ENCODE results near the gene RNF11. TPM values are rescaled to one million over a fixed set of nuclear protein-coding genes. Genes with fewer than 3 reads are reported as not detected.

RNF11 gene
- total RNA-seq, 2 donors from 2014 or later = 23.6 to 30.3 TPM

DNA sequence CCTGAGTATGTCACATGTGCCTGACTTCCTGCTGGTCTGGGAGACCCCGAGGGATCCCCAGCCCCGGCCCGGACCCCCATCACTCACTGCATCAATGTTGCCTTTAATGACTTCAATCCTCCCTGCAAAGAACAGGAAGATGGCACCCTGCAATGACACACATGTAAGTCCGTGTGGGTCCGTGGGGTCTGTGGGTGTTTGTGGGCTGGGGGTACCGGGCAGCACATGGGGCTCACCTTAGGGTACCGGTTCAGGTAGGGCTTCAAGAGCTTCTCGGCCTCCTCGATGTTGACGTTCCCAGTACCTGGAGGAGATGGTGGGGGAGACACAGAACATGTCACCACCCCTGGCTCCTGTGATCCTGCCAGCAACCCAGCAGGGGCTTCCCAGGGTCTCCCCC is 66.2 kb downstream of the RNF11 start:
- no peak for ATAC-seq (replicated peaks)
- Mint-ChIP-seq H3K4me1 (peaks cover 12% of the 10 kb centered on the region), H3K4me3 (no peak overlapping the region), H3K9me3 (no peaks in the 10 kb centered on the region), H3K27ac (peak overlapping the region; percentile 22), H3K27me3 (no peaks in the 10 kb centered on the region), H3K36me3 (ENCODE audit: low read depth) (no peaks in the 10 kb centered on the region)

DNA sequence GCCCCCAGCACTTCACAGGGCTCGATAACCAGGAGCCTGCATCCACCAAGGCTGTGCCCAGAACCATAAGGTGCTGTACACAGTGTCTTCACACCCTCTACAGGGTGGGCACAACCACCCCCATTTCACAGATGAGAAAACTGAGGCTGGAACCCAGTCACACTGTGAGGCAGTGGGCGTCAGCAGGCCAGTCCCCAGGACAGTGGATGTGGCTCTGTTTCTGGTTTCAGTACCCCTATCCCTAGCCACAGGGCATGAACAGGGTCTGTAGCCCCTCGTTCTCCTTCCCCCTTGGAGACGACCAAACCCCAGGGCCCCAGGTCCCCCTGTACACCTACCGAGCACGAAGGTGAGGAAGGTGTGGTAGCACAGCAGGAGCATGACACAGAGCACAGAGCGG is 66.7 kb downstream of the RNF11 start:
- H3K36me3 Mint-ChIP-seq (ENCODE audit: low read depth) = no peaks in the 10 kb centered on the region
- no peaks in the 10 kb centered on the region for H3K27me3 Mint-ChIP-seq
- no peak for ATAC-seq (replicated peaks)
- H3K9me3 Mint-ChIP-seq = no peaks in the 10 kb centered on the region
- no peak overlapping the region for H3K4me3 Mint-ChIP-seq
- H3K4me1 Mint-ChIP-seq = peaks cover 8% of the 10 kb centered on the region
- H3K27ac Mint-ChIP-seq = no peak overlapping the region

DNA sequence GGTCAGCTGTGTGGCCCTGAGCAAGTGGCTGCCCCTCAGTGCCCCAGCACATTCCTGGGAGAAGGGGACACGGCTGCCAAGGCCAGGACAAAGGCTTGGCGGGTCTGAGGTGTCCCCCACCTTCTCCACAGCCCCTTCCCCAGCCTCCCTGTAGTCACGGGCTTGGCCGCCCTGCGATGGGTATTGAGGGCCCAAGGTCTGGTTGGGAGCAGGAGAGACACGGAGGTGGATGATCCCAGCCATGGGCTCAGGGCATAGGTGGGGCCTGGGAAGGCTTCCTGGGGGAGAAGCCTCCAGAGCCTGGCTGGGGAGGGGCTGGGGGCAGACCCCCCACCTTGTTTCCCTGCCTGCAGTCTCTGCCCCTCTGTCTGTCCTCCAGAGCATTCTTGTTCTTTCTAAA is 67.2 kb downstream of the RNF11 start:
- Mint-ChIP-seq H3K4me1 (peaks cover 2% of the 10 kb centered on the region), H3K27ac (peak overlapping the region; percentile 48), H3K4me3 (peak overlapping the region; percentile 8), H3K9me3 (no peaks in the 10 kb centered on the region), H3K36me3 (ENCODE audit: low read depth) (no peaks in the 10 kb centered on the region), H3K27me3 (no peaks in the 10 kb centered on the region)
- no peak for ATAC-seq (replicated peaks)

DNA sequence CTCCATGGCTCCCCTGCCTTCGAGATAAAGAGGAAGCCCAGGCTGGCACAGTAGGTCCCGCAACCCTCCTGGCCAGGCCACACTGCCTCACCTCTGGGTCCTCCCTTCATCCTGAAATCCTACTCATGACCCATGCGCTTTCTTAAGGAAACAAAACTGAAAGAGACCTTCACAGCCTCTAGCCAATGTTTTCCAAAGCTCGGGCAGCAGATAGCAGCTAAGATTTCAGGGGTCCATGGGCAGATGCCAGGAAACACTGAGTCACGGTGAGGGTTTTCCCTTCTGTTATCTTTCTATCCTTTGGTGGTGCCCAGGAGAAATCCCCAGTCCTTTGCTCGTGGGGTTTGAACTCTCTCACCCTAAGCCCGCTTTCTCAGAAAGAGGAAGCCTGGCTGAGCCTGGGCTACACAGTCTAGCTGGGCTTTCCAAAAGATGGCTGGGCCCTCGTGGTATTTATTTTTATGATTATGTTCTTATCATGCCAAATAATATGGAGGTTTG is 67.7 kb downstream of the RNF11 start:
- Mint-ChIP-seq H3K27ac (peak overlapping the region; percentile 48), H3K27me3 (no peaks in the 10 kb centered on the region)
- ATAC-seq (replicated peaks) = peak; percentile 44

GRCh38 chr1:51304360-51304759 is 68.3 kb downstream of the RNF11 start:
- no peaks in the 10 kb centered on the region for H3K36me3 Mint-ChIP-seq (ENCODE audit: low read depth)
- H3K4me1 Mint-ChIP-seq = no peaks in the 10 kb centered on the region
- H3K9me3 Mint-ChIP-seq = no peaks in the 10 kb centered on the region
- ATAC-seq (replicated peaks) = no peak
- H3K27me3 Mint-ChIP-seq = no peaks in the 10 kb centered on the region
- H3K27ac Mint-ChIP-seq = peak overlapping the region; percentile 48
- H3K4me3 Mint-ChIP-seq = no peak overlapping the region

More for the DNA sequence above, 67.7 kb downstream of the RNF11 start:
- Mint-ChIP-seq H3K4me3 (peak overlapping the region; percentile 8), H3K36me3 (ENCODE audit: low read depth) (no peaks in the 10 kb centered on the region), H3K9me3 (no peaks in the 10 kb centered on the region), H3K4me1 (no peaks in the 10 kb centered on the region)

GRCh38 chr1:51305371-51305823 is 69.3 kb downstream of the RNF11 start:
- Mint-ChIP-seq H3K9me3 (no peaks in the 10 kb centered on the region), H3K36me3 (ENCODE audit: low read depth) (no peaks in the 10 kb centered on the region), H3K4me3 (no peak overlapping the region), H3K4me1 (no peaks in the 10 kb centered on the region), H3K27me3 (no peaks in the 10 kb centered on the region), H3K27ac (no peak overlapping the region)
- no peak for ATAC-seq (replicated peaks)

DNA sequence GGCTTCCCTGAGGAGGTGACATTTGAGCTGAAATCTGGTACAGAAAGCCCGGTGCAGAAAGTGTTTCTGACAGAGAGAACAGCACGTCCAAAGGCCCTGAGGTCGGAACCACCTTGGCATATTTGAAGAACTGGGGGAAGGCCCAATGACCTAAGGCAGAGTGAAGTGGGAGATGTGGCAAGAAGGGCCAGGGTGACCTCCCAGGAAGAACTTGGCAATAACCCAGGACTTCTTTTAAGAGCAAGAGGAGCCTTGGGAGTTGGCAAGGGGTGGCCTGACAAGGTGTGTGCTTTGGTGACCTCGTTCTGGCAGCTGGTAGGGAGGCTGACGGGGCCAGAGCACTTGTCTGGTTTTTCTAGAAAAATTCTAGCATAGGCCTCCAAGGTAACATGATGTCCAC is 70.9 kb downstream of the RNF11 start:
- H3K27ac Mint-ChIP-seq = no peak overlapping the region
- H3K27me3 Mint-ChIP-seq = no peaks in the 10 kb centered on the region
- H3K9me3 Mint-ChIP-seq = no peaks in the 10 kb centered on the region

DNA sequence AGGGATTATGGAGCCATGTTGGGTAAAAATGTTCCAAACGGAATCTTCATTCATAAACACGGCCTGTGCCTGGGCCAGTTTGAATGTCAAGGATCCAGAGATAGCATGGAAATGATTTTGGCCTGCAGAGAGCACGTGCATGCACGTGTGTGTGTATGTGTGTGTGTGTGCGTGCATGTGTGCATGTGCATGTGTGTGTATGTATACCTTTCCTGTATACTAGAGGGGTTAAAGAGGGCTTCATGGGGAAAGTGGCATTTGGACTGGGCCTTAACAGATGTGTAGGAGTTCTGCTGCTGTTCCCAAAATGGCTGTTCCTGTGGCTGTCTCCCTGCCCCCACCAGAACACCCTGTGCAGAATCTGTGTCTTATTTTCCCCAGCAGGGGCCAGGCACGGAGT is 72.6 kb downstream of the RNF11 start:
- Mint-ChIP-seq H3K36me3 (ENCODE audit: low read depth) (no peaks in the 10 kb centered on the region), H3K4me1 (peaks cover 4% of the 10 kb centered on the region)
- ATAC-seq (replicated peaks) = no peak

More for the DNA sequence above, 70.9 kb downstream of the RNF11 start:
- no peak for ATAC-seq (replicated peaks)
- no peak overlapping the region for H3K4me3 Mint-ChIP-seq
- H3K36me3 Mint-ChIP-seq (ENCODE audit: low read depth) = no peaks in the 10 kb centered on the region
- H3K4me1 Mint-ChIP-seq = no peaks in the 10 kb centered on the region

DNA sequence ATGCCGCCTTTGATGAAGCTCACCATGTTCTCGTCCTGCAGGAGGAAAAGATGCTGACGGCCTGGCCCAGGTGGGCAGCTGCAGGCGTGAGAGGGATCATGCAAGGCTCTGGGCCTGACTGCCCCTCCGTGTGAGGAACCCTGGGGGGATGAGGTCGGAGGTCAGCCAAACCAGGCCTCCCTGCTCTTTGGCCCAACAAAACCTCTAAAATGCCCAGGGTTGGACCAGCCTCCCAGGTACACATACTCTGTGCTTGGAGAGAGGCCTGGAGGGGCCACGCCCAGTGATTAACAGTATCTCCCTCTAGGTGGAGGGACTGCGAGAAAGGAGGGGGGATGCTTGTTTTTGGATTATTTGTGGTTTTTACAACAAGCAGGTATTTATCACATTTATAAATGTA is 73.2 kb downstream of the RNF11 start:
- Mint-ChIP-seq H3K9me3 (no peaks in the 10 kb centered on the region), H3K27me3 (no peaks in the 10 kb centered on the region), H3K4me1 (peaks cover 8% of the 10 kb centered on the region), H3K36me3 (ENCODE audit: low read depth) (no peaks in the 10 kb centered on the region), H3K27ac (no peak overlapping the region), H3K4me3 (no peak overlapping the region)
- ATAC-seq (replicated peaks) = no peak

More for the DNA sequence above, 72.6 kb downstream of the RNF11 start:
- Mint-ChIP-seq H3K27ac (no peak overlapping the region), H3K9me3 (no peaks in the 10 kb centered on the region), H3K4me3 (no peak overlapping the region), H3K27me3 (no peaks in the 10 kb centered on the region)

DNA sequence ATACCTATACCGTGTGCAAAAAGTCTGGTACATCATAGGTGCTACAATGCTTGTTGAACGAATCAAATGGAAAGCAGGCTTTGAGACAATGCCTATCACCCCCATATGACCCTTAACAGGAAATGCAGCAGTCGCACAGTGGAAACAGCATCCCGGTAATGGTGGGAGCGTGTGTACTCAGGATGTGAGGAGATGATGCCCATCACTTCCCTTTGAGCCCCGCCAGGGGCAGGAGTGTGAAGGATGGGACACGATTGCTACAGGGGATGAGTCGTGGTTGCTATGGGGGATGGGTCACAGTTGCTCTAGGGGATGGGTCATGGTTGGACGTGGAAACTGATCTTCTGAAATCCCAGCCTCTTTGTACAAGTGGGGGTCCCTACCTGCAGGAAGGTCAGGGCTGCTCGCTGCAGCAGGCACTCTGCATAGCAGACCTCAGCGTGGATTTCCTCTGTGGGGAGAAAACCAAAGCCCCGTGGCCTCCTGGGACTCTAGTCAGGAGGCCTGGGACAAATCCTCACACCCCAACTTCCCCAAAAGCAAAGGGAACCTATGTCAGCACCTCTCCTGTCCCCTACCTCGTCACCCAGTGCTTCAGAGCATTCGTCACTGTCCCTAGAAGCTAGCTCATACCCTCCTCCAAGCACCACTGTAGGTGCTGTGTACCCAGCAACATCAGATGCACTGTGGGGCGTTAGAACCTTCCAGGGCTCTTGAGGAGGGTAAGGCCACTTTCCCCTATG is 75.0 kb downstream of the RNF11 start:
- Mint-ChIP-seq H3K4me1 (peaks cover 8% of the 10 kb centered on the region), H3K4me3 (no peak overlapping the region), H3K36me3 (ENCODE audit: low read depth) (no peaks in the 10 kb centered on the region), H3K9me3 (no peaks in the 10 kb centered on the region), H3K27ac (no peak overlapping the region), H3K27me3 (no peaks in the 10 kb centered on the region)
- no peak for ATAC-seq (replicated peaks)

GRCh38 chr1:51311826-51312225 is 75.8 kb downstream of the RNF11 start:
- Mint-ChIP-seq H3K27ac (no peak overlapping the region), H3K27me3 (no peaks in the 10 kb centered on the region), H3K36me3 (ENCODE audit: low read depth) (no peaks in the 10 kb centered on the region), H3K9me3 (no peaks in the 10 kb centered on the region), H3K4me3 (no peak overlapping the region), H3K4me1 (peaks cover 8% of the 10 kb centered on the region)
- ATAC-seq (replicated peaks) = no peak

DNA sequence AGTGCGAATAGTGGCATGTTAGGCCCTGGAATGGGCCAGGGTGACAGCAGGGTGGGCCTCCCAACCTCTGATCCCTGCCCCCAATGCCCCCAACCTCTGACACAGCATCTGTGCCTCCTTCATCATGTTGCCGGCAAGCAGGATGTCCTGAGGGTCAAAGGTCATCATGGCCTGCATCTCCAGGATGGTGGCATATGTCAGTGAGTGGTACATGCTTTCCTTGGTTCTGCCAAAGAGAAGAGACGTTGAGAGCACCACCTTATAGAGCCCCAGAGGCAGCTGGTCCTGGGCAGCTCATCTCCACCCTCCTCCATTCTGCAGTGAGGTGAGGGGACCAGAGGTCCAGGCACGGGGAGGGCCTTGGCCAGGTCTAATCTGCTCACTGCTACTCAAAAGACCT is 76.6 kb downstream of the RNF11 start:
- H3K27ac Mint-ChIP-seq = no peak overlapping the region
- H3K36me3 Mint-ChIP-seq (ENCODE audit: low read depth) = no peaks in the 10 kb centered on the region
- H3K4me3 Mint-ChIP-seq = no peak overlapping the region
- peaks cover 8% of the 10 kb centered on the region for H3K4me1 Mint-ChIP-seq
- H3K9me3 Mint-ChIP-seq = no peaks in the 10 kb centered on the region
- ATAC-seq (replicated peaks) = no peak
- no peaks in the 10 kb centered on the region for H3K27me3 Mint-ChIP-seq

DNA sequence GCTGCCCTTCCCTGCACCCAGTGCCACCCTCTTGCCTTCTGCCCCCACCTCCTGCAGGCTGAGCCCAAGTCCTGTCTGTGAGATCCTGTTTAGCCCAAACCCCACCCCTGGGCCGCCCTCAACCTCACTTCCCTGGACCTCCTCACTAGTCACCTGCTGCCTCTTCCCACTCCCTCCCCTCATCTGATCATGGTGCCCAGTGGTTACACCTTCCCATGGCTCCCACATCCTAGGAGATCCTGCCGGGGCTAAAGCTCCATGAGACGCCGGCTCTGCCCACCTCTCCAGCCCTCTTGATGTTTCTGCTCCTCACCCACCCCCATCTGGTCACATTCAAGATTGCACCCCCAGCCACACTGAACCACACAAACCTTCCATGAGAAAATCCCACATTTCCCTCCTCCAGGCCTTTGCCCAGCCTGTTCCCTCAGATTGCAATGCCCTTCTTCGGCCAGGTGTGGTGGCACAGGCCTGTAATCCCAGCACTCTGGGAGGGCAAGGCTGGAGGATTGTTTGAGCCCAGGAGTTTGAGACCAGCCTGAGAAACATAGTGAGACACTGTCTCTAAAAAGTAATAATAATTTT is 77.3 kb downstream of the RNF11 start:
- Mint-ChIP-seq H3K4me1 (peaks cover 8% of the 10 kb centered on the region), H3K27me3 (no peaks in the 10 kb centered on the region), H3K27ac (no peak overlapping the region), H3K36me3 (ENCODE audit: low read depth) (no peaks in the 10 kb centered on the region), H3K9me3 (no peaks in the 10 kb centered on the region), H3K4me3 (no peak overlapping the region)
- ATAC-seq (replicated peaks) = no peak

- no peaks in the 10 kb centered on the region for H3K9me3 Mint-ChIP-seq
- H3K4me1 Mint-ChIP-seq = peaks cover 8% of the 10 kb centered on the region
- peak; percentile 78 for ATAC-seq (replicated peaks)
- H3K27ac Mint-ChIP-seq = no peak overlapping the region
- no peaks in the 10 kb centered on the region for H3K36me3 Mint-ChIP-seq (ENCODE audit: low read depth)
- no peak overlapping the region for H3K4me3 Mint-ChIP-seq
- no peaks in the 10 kb centered on the region for H3K27me3 Mint-ChIP-seq
These were observed 78.1 kb downstream of the RNF11 start for GRCh38 chr1:51313961-51314777.

All from activated T-helper 17 cell treated with anti-CD3 and anti-CD28 coated beads, Interleukin-2, amount 50 U/mL, for 72 hours (primary cell).